HG02938 (cell line): ENCODE results near the gene SH2B3.

Source experiments
- ATAC-seq: cut with Tn5 transposase; IDR thresholded peaks from one replicate; pipeline ENCODE4 v1.9.1; 2021; ENCODE audit warnings: mild to moderate bottlenecking, moderate library complexity; ENCODE audit not compliant: unreplicated experiment

The SH2B3 gene

GRCh38 chr12:111427417-111428074 is 21.8 kb downstream of the SH2B3 start:
- ATAC-seq = no peak

- no peak for ATAC-seq
Measured at GRCh38 chr12:111428081-111428727, 22.5 kb downstream of the SH2B3 start.

- ATAC-seq = no peak
Measured at GRCh38 chr12:111428728-111429175, 23.0 kb downstream of the SH2B3 start.

- no peak for ATAC-seq
Measured at GRCh38 chr12:111429828-111430432, 24.2 kb downstream of the SH2B3 start.

- ATAC-seq = no peak
Measured at GRCh38 chr12:111430433-111431353, 25.0 kb downstream of the SH2B3 start.

GRCh38 chr12:111431772-111432171 is 26.0 kb downstream of the SH2B3 start:
- no peak for ATAC-seq

GRCh38 chr12:111434049-111434448 is 28.3 kb downstream of the SH2B3 start:
- ATAC-seq = no peak

- peak; percentile 65 for ATAC-seq
Measured at GRCh38 chr12:111434680-111435338, 29.1 kb downstream of the SH2B3 start.

GRCh38 chr12:111435661-111436201 is 30.0 kb downstream of the SH2B3 start:
- no peak for ATAC-seq

- ATAC-seq = no peak
Measured at GRCh38 chr12:111436266-111436665, 30.5 kb downstream of the SH2B3 start.

GRCh38 chr12:111436811-111437210 is 31.1 kb downstream of the SH2B3 start:
- ATAC-seq = no peak

- ATAC-seq = no peak
Measured at GRCh38 chr12:111437816-111438454, 32.2 kb downstream of the SH2B3 start.

- no peak for ATAC-seq
Measured at GRCh38 chr12:111438481-111438880, 32.8 kb downstream of the SH2B3 start.

- no peak for ATAC-seq
Measured at GRCh38 chr12:111439657-111440151, 34.0 kb downstream of the SH2B3 start.

- ATAC-seq = no peak
Measured at GRCh38 chr12:111440152-111440551, 34.4 kb downstream of the SH2B3 start.

GRCh38 chr12:111440631-111441030 is 34.9 kb downstream of the SH2B3 start:
- no peak for ATAC-seq

- no peak for ATAC-seq
Measured at GRCh38 chr12:111441107-111441928, 35.6 kb downstream of the SH2B3 start.

- no peak for ATAC-seq
Measured at GRCh38 chr12:111442301-111443045, 36.8 kb downstream of the SH2B3 start.
